Esophagus squamous epithelium (tissue), 4 donors: ENCODE measurements around the gene FAM20C.

ENCODE experiments used
- CTCF ChIP-seq, 6 experiments: fragments of 450-650 bp in 4 of 6; fragments of 200-600 bp in 2 of 6; sonication (generic) in 2 of 6; IDR thresholded peaks; one replicate each; pipeline ENCODE4 v1.5.1; 2016 to 2019; ENCODE audit warnings: antibody characterized with exemption in 6 of 6, mild to moderate bottlenecking in 4 of 6, moderate library complexity in 4 of 6
- POLR2A ChIP-seq, 4 donors: fragments of 450-650 bp; IDR thresholded peaks; one replicate each; pipeline ENCODE4 v1.6.1; 2017; ENCODE audit warnings: antibody characterized with exemption in 4 of 4, mild to moderate bottlenecking in 4 of 4, moderate library complexity in 3 of 4

GRCh38 chr7:292226-292625, 99.9 kb downstream of the FAM20C start:
- TF ChIP-seq CTCF (IDR thresholded peaks at IDR 0.05) (no peak), POLR2A (IDR thresholded peaks at IDR 0.05) (no peak)
